Effector CD8-positive, alpha-beta T cell (primary cell): ENCODE measurements around the gene GALNTL6.

Source experiments
- DNase-seq: peaks from one replicate; lab custom pipeline; 2025; lab: John Stamatoyannopoulos, UW

GALNTL6 gene

GRCh38 chr4:172124656-172125308 lies 311.6 kb downstream of the GALNTL6 start:
- no peak for DNase-seq

GRCh38 chr4:172125443-172125842 lies 312.2 kb downstream of the GALNTL6 start:
- no peak for DNase-seq

- DNase-seq = no peak
These were observed 314.0 kb downstream of the GALNTL6 start for GRCh38 chr4:172127168-172127567.

GRCh38 chr4:172129593-172129992 lies 316.4 kb downstream of the GALNTL6 start:
- no peak for DNase-seq

- no peak for DNase-seq
These were observed 321.3 kb downstream of the GALNTL6 start for GRCh38 chr4:172134521-172134920.

GRCh38 chr4:172141025-172141424 lies 327.8 kb downstream of the GALNTL6 start:
- DNase-seq = no peak

- DNase-seq = no peak
These were observed 329.1 kb downstream of the GALNTL6 start for GRCh38 chr4:172142281-172142741.

GRCh38 chr4:172143605-172144314 lies 330.6 kb downstream of the GALNTL6 start:
- no peak for DNase-seq

GRCh38 chr4:172147687-172148086 lies 334.5 kb downstream of the GALNTL6 start:
- no peak for DNase-seq

- no peak for DNase-seq
These were observed 336.1 kb downstream of the GALNTL6 start for GRCh38 chr4:172149329-172149728.

- DNase-seq = no peak
These were observed 339.1 kb downstream of the GALNTL6 start for GRCh38 chr4:172152284-172152683.

GRCh38 chr4:172153719-172154118 lies 340.5 kb downstream of the GALNTL6 start:
- no peak for DNase-seq

- DNase-seq = no peak
These were observed 342.7 kb downstream of the GALNTL6 start for GRCh38 chr4:172155838-172156345.

- no peak for DNase-seq
These were observed 344.7 kb downstream of the GALNTL6 start for GRCh38 chr4:172157946-172158345.

- no peak for DNase-seq
These were observed 350.0 kb downstream of the GALNTL6 start for GRCh38 chr4:172163215-172163614.

- no peak for DNase-seq
These were observed 355.7 kb downstream of the GALNTL6 start for GRCh38 chr4:172168888-172169287.

GRCh38 chr4:172169871-172170270 lies 356.7 kb downstream of the GALNTL6 start:
- no peak for DNase-seq

GRCh38 chr4:172173206-172173605 lies 360.0 kb downstream of the GALNTL6 start:
- DNase-seq = no peak

GRCh38 chr4:172177382-172177781 lies 364.2 kb downstream of the GALNTL6 start:
- no peak for DNase-seq

GRCh38 chr4:172188248-172188988 lies 375.2 kb downstream of the GALNTL6 start:
- DNase-seq = no peak

- no peak for DNase-seq
These were observed 389.4 kb downstream of the GALNTL6 start for GRCh38 chr4:172202480-172203076.

GRCh38 chr4:172207258-172207657 lies 394.1 kb downstream of the GALNTL6 start:
- DNase-seq = no peak
